NCI-H1417 (cell line): Measurements from ENCODE around the gene ENDOD1.
"Not testable (repeated sequence)": the region's sequence is repeated elsewhere in the genome, so short reads cannot be mapped to it uniquely, and the experiment has no call there.

Experiments
- DNase-seq, 3 experiments: peaks; one replicate each; lab custom pipeline; 2025; lab: John Stamatoyannopoulos, UW

Gene ENDOD1

DNA sequence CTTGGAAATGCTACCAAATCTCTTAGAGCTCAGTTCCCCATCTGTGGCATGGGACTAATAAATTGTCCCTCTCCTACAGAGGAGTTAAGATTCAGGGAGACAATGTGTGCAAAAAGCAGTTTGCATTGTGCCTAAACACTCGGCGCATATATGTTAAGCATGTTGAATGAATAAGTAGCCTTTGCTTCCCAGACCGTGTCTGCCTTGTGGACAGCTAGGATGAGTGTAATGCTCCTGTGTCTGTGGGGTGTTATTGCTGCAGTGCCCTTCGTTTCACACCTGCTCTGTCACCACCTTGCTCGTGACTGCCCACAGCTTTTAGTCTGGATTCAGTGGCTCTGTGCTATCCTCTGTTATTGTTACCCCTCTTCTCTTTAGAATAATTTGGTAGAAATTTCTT, 14.1 kb downstream of the ENDOD1 start:
- DNase-seq, result no peak

DNA sequence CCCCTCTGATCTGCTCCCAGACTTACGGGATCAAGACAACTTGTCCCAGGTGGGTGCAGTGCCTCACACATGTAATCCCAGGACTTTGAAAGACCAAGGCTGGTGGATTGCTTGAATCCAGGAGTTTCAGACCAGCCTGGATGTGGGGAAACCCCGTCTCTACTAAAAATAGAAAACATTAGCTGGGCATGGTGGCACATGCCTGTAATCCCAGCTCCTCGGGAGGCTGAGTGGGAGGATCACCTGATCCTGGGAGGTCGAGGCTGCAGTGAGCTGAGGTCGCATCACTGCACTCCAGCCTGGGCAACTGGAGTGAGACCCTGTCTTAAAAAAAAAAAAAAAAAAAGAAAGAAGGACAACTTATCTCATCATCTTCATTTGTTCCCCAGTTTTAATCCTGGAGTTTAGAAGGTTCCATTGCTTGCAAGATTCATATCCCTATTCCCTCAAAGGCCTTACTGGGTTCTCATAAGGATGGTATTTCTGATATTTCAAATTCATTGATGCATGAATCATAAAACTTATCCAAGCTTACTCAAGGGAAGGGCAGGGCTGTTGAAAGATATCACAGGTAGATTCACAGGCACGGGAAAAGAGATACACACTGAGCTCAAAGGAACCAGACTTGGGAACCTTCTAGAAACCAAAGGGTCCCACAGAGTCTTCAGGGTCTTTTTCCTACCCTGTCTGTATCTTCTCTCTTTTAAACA, 14.6 kb downstream of the ENDOD1 start:
- no peak for DNase-seq

DNA sequence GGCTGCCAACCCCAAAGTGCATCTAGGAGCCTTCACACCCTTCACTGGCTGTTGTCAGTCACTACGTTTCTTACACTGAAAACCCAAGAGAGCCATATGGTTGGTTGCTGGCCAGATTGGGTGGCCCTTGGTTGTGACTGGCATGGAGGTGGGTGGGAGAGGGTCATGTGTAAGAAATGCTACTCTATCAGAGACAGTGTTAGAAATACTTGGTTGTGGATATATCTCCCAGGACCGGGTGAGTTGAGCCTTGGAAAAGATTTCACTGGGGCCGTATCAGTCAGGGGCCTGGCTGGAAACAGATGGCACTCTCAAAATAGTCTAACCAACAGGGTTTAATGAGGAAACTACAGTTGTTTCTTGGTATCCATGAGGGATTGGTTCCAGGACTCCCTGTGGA, 15.2 kb downstream of the ENDOD1 start:
- no peak for DNase-seq

DNA sequence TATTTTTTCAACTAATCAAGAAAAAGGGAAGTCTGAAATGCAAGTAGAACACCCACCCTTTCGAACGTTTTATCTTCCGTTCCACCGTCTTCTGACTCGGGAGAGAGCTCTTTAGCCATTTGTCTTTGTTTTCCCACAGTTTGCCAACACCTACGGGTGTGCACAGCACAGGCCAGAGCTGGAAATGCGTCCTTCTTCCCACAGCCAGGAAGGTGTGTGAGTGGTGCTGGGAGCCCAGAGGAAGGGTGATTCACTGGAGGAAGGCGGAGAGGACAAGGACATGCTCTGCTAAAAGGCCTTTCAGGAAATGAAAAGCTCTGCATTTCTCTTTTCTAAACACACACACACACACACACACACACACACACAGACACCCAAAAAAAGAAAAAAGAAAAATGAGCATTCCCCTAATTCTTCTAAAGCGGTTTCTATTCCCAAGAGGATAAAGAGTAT, 18.5 kb downstream of the ENDOD1 start:
- no peak for DNase-seq

DNA sequence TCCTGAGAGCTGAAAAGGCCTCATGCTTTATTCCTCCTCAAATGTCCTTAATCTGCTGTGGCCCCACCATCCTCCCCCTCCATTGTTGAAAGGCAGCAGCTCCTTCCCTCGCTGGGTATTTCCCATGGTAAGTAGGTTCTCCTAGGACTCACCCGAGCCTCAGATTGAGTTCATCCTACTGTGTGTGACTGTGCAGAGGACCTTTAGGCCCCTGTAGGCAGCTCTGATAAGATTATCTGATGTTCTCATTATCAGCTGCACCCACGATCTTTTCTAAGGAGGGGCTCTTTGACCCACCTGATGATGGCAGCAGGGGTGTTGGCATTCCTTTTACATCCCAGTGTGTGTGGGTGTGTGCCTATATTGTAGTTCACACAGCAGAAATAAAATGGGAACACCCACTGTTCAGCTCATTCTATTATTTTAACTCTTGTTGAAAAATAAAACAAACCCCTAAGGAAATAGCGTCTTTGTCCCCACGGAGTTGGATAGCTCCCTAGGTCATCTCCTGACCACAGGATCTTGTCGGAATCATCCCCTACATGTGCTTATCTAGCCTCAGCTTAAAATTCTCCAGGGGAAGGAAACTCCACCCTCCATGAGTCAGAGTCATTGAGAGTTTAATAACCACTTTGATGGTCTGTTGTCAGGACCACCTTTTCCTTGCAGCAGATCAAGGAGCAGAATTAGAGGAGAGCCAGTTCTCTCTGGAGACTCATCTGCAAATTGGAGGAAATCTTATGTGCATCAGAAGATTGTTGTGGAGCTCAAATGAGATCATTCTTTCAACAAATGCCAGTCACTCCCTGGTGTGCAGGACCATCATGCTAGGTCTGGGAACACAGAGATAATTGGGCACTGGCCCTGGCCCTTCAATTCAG, 19.3 kb downstream of the ENDOD1 start:
- DNase-seq, result no peak

DNA sequence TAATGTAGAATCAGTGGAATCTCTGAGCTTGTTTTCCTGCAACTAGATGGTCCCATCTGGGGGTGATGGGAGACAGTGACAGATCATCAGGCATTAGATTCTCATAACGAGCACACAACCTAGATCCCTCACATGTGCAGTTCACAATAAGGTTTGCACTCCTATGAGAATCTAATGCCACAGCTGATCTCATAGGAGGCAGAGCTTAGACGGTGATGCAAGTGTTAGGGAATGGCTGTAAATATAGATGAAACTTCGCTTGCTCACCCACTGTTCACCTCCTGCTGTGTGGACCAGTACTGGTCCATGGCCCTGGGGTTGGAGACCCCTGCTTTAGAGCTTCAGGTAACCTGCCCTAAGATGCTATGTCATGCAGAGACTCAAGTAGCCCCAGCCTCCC, 21.8 kb downstream of the ENDOD1 start:
- DNase-seq, result not testable (repeated sequence)

DNA sequence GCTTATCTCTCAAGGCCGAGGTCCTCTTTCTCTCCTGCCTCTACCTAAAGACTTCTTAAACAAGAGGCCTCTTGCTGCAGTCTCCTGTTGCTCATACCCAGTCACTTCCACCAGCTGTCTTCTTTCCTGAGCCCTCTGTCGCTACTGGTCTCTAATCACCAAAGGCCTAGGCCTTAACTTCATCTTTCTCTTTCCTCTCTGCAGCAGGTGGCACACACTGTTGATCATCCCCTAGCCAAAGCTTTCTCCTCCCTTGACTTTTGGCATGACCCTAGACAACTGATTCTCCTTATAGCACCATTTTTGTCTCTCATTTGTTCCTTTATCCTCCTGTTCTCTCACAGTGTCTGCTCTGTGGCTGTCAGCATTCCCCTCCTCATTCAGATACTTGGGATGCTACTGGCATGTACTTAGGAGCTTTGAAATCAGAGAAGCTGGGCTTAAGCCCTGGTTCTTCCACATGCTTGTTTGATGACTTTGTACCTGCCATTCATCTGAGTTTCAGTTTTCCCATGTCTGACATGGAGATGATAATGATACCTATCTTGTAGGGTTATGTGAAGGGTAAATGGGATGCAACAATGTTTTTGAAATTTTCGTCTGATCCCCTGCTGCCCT, 22.4 kb downstream of the ENDOD1 start:
- no peak for DNase-seq

DNA sequence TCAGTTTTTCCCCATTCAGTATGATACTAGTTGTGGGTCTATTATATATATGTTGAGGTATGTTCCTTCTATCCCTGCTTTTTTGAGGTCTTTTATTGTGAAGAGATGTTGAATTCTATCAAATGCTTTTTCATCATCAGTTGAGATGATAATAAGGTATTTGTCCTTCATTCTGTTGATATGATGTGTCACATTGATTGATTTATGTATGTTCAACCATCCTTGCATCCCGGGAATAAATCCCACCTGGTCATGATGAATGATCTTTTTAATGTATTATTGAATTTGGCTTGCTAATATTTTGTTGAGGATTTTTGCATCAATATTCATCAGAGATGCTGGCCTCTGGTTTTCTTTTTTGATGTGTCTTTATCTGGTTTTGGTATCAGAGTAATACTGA, 26.0 kb downstream of the ENDOD1 start:
- no peak for DNase-seq

DNA sequence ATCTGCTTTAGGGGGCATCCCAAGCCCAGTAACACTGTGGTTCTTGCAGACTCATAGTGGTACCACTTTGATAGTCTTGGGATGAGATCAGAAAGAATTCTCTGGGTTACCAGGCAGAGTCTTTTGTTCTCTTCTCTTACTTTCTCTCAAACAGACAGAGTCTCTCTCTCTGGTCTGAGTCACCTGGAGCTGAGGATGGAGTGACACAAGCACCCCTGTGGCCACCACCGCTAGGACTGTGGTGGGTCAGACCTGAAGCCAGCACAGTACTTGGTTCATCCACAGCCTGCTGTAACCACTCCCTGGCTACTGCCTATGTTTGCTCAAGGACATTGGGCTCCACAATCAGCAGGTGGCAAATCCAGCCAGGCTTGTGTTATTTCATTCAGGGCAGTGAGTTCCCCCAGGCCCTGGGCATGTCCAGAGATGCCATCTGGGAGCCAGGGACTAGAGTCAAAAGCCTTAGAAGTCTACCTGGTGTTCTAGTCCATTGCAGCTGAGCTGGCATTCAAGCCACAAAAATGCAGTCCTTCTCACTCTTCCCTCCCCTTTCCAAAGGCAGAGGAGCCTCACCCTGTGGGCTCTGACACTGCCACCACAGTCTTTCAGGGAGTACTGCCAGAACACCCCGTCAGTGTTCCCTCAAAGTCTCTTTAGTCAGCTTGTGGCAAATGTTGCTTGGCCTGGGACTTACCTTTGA, 29.9 kb downstream of the ENDOD1 start:
- no peak for DNase-seq

DNA sequence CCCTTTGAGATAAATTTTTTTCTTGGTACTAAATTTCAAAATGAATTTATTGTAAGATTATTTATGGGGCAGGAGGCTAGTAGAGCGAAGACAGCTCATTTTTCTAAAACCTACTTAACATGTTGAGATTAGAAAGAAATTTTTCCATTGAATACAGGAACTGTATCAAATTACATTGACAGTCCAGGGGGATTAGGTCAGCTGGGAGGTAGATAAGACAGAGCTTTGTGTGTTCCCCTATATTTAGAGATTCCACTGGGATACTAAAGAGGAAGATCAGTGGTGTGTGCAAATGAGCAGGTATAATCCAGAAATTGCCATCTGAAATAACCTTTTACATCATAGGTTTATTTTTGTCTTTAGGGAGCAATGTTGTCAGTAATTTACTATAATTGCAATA, 32.1 kb downstream of the ENDOD1 start:
- peak in 1 of 3 experiments; percentile 20 for DNase-seq

DNA sequence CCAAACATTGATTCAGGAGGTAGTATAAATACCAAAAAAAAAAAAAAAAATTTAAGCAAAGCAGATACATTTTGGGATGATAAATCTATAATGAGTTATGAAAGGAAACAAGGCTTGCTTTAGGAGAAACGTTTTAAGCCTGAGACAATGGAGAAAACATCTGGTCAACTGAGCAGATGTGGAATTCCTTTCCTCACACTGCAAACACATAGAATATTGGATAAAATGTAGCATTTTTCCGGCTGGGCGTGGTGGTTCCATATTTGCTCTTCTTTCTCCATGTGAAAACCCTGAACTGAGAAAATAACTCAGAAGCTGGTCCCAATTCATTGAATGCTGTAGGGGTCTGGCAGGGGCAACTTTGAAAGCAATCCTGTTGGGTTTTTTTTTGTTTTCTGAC, 33.9 kb downstream of the ENDOD1 start:
- DNase-seq, result no peak

DNA sequence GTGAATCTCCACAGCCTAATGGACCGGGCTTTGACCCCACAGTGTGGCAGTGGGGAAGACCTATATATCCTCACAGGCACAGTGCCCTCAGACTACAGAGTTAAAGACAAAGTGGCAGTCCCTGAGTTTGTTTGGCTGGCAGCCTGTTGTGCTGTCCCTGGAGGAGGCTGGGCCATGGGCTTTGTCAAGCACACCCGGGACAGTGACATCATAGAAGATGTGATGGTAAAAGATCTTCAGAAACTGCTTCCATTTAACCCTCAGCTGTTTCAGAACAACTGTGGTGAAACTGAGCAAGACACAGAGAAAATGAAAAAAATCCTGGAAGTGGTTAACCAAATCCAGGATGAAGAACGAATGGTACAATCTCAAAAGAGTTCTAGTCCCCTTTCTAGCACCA, 39.0 kb downstream of the ENDOD1 start:
- no peak for DNase-seq

DNA sequence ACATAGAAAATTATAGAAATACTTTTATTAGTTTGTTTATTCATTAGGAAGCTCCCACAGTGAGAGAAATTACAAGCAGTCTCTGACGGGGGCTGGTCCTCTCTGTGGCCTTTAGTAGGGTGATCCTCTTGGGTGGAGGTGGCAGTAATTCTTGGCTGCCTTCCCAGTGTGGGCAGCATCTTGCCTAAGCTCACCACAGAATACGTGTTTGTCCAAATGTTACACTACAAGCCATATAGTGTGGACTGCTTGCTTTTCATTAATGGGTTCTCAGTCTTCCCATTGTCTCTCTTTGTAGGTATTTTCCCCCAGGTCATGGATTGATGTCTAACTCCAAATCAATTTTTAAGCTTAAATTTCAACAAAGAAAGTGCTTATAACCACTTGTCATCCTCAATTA, 43.3 kb downstream of the ENDOD1 start:
- peak in 1 of 3 experiments; percentile 49 for DNase-seq

DNA sequence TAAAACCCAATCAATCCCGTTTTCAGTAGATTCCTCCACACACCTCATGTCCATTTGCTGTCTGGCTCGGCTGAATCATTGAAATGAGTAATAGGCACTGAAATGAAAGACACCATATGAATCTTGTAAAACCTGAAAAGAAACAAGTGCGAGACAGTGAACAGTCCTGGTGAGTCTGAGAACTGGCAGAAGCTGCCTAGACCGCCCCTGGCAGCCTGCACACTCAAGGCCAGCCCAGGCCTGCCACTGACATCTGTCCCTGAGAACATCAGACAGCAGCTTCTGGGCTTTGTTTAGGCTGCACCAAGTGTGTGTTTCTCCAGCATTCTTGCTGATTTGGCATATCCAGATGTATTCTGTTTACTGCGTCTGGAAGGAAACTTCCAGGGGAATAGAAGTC, 44.8 kb downstream of the ENDOD1 start:
- DNase-seq, result peak in 1 of 3 experiments; percentile 11

DNA sequence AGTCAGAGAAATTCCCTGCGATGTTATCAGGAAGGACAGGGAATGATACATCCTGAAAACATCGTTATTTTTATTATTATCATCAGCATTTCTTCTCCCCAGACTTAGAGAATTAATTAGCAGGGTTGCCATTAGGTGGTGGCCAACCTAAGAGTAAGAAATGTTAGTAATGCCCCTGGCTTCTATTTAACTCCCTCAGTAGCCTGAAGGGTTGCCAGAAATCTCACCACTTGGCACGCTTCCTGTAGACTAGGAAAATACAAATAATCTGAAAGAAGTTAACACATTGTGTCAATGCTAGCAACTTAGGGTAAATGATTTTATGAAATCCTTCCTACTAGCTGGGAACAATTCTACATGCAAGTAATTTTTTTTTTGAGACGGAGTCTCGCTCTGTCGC, 45.5 kb downstream of the ENDOD1 start:
- DNase-seq, result no peak

DNA sequence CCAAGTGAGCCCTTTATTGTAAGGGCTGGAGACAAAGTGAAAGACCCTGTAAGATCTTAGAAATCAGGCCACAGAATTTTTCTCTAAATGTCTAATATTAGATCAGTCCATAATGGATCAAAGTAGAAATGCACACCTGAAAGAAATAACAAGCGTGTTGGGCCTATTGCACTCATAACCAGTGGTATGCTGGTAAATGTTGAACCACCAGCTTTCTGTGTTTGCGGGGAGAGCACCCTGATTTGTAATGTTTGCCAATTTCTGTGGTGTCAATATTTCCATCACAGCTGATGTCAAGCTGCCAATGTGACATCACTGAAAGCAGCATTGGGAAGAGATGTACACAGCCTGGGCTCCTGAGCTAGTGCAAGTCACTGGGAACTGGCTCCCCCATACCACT, 46.2 kb downstream of the ENDOD1 start:
- DNase-seq, result no peak

DNA sequence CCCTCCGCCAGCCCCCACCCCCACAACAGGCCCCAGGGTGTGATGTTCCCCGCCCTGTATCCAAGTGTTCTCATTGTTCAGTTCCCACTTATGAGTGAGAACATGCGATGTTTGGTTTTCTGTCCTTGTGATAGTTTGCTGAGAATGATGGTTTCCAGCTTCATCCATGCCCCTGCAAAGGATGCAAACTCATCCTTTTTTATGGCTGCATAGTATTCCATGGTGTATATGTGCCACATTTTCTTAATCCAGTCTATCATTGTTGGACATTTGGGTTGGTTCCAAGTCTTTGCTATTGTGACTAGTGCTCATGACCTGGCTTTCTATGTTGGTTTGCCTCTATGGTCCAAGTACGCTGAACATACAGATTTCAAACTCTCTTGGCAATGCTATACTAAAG, 47.1 kb downstream of the ENDOD1 start:
- DNase-seq, result not testable (repeated sequence)

DNA sequence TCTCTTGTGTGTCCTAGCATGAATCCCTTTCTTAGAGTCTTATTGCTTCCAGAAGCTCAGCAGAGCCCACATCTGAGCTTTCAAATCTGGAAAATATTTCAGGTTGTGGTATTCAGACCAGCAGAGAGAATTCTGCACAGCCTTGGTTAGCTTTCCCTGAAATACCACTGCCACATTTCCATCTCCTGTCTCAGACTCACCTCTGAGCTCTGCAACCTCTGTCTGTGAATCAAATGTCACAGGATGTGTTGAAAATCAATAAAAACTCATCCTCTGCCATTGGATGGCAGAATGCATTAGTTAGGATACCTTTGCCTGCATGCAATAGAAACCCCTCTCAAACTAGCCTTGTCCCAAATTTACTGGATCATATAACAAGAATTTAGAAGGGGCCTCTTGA, 47.7 kb downstream of the ENDOD1 start:
- no peak for DNase-seq

DNA sequence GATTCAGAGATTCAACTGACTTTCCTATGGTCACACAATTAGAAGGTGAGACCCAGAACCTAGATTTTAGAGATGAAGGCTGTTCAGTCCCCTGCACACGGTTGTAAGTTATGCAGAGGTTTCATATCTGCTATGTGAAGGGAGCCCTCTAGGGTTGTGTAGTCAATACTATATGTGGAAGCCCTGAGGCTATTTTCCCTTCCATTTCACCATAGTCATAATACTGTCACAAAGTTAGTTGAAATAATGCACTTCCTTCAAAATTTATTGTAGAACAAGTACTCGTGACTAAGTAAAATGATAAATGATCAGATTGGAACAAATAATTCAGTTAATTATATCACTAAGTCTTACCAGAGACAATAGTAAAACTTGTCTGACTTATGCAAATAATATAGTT, 48.8 kb downstream of the ENDOD1 start:
- DNase-seq, result peak in 2 of 3 experiments; percentile 30 to 72

DNA sequence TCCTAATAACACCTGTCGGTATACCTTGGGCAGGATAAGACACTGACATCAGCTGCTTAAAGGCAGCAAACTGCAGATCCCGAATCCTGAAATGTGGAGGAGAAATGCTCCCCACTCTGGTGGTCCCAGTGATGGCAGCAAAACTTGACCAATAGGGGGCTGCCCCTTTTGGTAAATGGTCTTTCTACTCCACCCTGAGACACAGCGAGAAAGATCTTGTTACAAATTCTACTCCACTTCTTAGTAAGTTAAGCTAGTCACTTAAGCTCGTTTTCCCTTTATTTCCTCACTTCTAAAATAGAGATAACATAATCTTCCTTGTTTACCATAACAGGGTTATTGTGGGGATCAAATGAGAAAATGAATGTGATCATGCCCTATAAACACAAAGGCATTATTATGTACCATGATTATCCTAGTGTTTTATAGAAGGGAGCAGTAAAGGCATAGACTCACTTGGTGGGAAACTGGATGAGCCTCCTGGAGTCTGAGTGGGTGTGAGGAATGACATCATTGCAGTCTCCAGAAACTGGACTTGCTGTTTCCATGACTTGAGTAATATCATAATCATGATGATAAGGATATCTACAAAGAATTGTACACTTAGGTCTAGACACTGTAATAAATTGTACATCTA, 50.9 kb downstream of the ENDOD1 start:
- no peak for DNase-seq

DNA sequence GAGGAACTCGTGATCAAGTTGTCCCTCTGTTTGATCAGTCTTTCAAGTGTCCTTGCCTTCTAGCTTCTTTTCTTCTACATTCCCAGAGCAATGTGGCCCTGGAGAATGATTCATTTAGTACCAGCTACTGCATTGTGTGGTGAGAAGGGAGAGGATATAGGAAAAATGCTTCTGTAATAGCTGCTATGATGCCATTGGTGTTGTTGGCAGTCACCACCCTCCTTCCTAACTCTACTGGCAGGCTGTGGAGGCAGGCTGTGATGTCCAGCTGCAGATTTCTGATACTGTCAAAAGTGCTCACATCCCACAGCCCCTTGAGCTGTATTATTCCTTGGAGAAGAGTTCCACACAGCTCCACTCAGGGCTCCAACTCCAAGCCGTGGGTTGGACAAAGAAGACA, 52.8 kb downstream of the ENDOD1 start:
- no peak for DNase-seq
